GM21367 (cell line): ENCODE results near the gene FUT6.

ENCODE experiments used
- ATAC-seq: cut with Tn5 transposase; IDR thresholded peaks from one replicate; pipeline ENCODE4 v1.9.1; 2021; ENCODE audit not compliant: unreplicated experiment

Gene FUT6

GRCh38 chr19:5805462-5806132 lies 33.9 kb downstream of the FUT6 start:
- no peak for ATAC-seq

- ATAC-seq, result no peak
Observed at GRCh38 chr19:5804516-5805461, 34.7 kb downstream of the FUT6 start, which contains the start of gene NRTN. NRTN (plus strand) TSS chr19:5805067; CDS start chr19:5824166, 19,099 bp downstream.

GRCh38 chr19:5803752-5804515 lies 35.6 kb downstream of the FUT6 start:
- peak; percentile 46 for ATAC-seq

- no peak for ATAC-seq
Observed at GRCh38 chr19:5803441-5803751, 36.1 kb downstream of the FUT6 start.

GRCh38 chr19:5801796-5802619 lies 37.5 kb downstream of the FUT6 start:
- ATAC-seq, result no peak

- no peak for ATAC-seq
Observed at GRCh38 chr19:5800361-5801270, 38.9 kb downstream of the FUT6 start.

- ATAC-seq, result no peak
Observed at GRCh38 chr19:5799247-5800241, 40.0 kb downstream of the FUT6 start.

- ATAC-seq, result no peak
Observed at GRCh38 chr19:5798244-5798643, 41.3 kb downstream of the FUT6 start.

GRCh38 chr19:5795382-5795919 lies 44.1 kb downstream of the FUT6 start:
- ATAC-seq, result no peak

- no peak for ATAC-seq
Observed at GRCh38 chr19:5793188-5793587, 46.3 kb downstream of the FUT6 start.

GRCh38 chr19:5792224-5792623 lies 47.3 kb downstream of the FUT6 start:
- ATAC-seq, result no peak

- peak; percentile 68 for ATAC-seq
Observed at GRCh38 chr19:5790559-5791520, 48.7 kb downstream of the FUT6 start, which contains the start of gene DUS3L. DUS3L (minus strand) TSS chr19:5791163; CDS start chr19:5791141, 22 bp downstream.

GRCh38 chr19:5789886-5790558 lies 49.5 kb downstream of the FUT6 start:
- no peak for ATAC-seq

GRCh38 chr19:5789351-5789761 lies 50.1 kb downstream of the FUT6 start:
- no peak for ATAC-seq

GRCh38 chr19:5788422-5788821 lies 51.1 kb downstream of the FUT6 start:
- ATAC-seq, result no peak
